Hepatocyte (in vitro differentiated cells): Measurements from ENCODE around the gene BCO1.

Experiments
- EZH2phosphoT487 ChIP-seq: fragments of 200-600 bp; sonication (generic); IDR thresholded peaks from one replicate; pipeline ENCODE4 v1.6.1; 2018; ENCODE audit warnings: antibody characterized with exemption, mild to moderate bottlenecking, low read depth, moderate library complexity; ENCODE audit not compliant: unreplicated experiment, severe bottlenecking
- TF ChIP-seq, protein P1 (sequence below): fragments of 200-600 bp; sonication (generic); IDR thresholded peaks from 2 replicates; pipeline ENCODE4 v1.5.1; 2016; ENCODE audit warnings: antibody characterized with exemption, mild to moderate bottlenecking; ENCODE audit not compliant: poor library complexity

DNA sequence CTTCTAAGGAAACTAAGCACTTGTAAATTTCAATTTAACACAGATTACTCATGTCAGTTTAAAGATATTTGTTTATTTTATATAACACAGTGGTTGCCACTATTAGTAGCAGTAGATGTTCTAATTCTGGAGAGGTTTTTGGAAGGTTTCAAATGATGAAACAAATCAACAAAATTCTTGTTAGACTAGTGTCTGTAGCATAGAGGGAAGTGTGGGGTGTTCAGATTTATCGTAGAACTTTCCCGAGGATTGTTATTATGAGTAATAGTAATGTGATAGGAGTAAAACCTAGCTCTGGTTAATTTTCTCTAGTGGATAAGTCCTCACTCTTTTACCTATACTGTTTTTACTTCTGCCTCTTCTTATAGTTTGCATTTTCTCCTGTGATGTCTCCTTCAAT is 82.5 kb downstream of the BCO1 start:
- TF ChIP-seq EZH2phosphoT487 = no peak
- TF ChIP-seq, protein P1, sequence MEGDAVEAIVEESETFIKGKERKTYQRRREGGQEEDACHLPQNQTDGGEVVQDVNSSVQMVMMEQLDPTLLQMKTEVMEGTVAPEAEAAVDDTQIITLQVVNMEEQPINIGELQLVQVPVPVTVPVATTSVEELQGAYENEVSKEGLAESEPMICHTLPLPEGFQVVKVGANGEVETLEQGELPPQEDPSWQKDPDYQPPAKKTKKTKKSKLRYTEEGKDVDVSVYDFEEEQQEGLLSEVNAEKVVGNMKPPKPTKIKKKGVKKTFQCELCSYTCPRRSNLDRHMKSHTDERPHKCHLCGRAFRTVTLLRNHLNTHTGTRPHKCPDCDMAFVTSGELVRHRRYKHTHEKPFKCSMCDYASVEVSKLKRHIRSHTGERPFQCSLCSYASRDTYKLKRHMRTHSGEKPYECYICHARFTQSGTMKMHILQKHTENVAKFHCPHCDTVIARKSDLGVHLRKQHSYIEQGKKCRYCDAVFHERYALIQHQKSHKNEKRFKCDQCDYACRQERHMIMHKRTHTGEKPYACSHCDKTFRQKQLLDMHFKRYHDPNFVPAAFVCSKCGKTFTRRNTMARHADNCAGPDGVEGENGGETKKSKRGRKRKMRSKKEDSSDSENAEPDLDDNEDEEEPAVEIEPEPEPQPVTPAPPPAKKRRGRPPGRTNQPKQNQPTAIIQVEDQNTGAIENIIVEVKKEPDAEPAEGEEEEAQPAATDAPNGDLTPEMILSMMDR = no peak
